T-helper 2 cell (primary cell): Measurements from ENCODE around the gene FATE1.

Source experiments
- DNase-seq, 5 experiments: peaks; one replicate each; pipeline versions ENCODE4 v3.0.0 to v3.0.0-alpha.2; 2012 to 2022

The FATE1 gene

GRCh38 chrX:151743651-151744470, 28.0 kb downstream of the FATE1 start:
- DNase-seq: no peak

- no peak for DNase-seq
Measured at GRCh38 chrX:151745651-151746050, 29.8 kb downstream of the FATE1 start.

- DNase-seq: no peak
Measured at GRCh38 chrX:151746502-151746901, 30.7 kb downstream of the FATE1 start.

- no peak for DNase-seq
Measured at GRCh38 chrX:151750511-151750910, 34.7 kb downstream of the FATE1 start.

- DNase-seq: no peak
Measured at GRCh38 chrX:151752847-151753246, 37.0 kb downstream of the FATE1 start.

GRCh38 chrX:151753313-151754046, 37.6 kb downstream of the FATE1 start:
- peak in 1 of 5 experiments; percentile 7 for DNase-seq

GRCh38 chrX:151754047-151754429, 38.2 kb downstream of the FATE1 start:
- DNase-seq: no peak

GRCh38 chrX:151754641-151755215, 38.9 kb downstream of the FATE1 start:
- DNase-seq: no peak

GRCh38 chrX:151759041-151759708, 43.3 kb downstream of the FATE1 start:
- no peak for DNase-seq

GRCh38 chrX:151762802-151763201, 47.0 kb downstream of the FATE1 start:
- DNase-seq: no peak

GRCh38 chrX:151763711-151764110, 47.9 kb downstream of the FATE1 start:
- DNase-seq: no peak

GRCh38 chrX:151765026-151765425, 49.2 kb downstream of the FATE1 start:
- no peak for DNase-seq

- no peak for DNase-seq
Measured at GRCh38 chrX:151771726-151772125, 55.9 kb downstream of the FATE1 start.
